Panc1 (cell line): ENCODE data around the gene AGPAT3. TPM values are rescaled to one million over a fixed set of nuclear protein-coding genes. Genes with fewer than 3 reads are reported as not detected.

Source experiments
- ATAC-seq: fragments of 200-7000 bp; cut with Tn5 transposase; 2 replicates; pipeline ENCODE4 v1.9.1; 2020; ENCODE audit warnings: mild to moderate bottlenecking, moderate library complexity
- BruUV-seq: library from RNA; stranded (reverse); fragments of 400-500 nt; replicated peaks from 2 replicates; lab custom pipeline; 2021; lab: Mats Ljungman, UMichigan
- CTCF ChIA-PET: fragments of 300-600 bp; sonication (Branson Sonifier 250); formaldehyde crosslinking; loops from one replicate; lab custom pipeline; 2022; ENCODE audit warnings: antibody characterized with exemption; lab: Charles Lee
- POLR2A ChIA-PET: fragments of 300-600 bp; sonication (Branson Sonifier 250); formaldehyde crosslinking; loops from one replicate; lab custom pipeline; 2022; ENCODE audit warnings: antibody characterized with exemption; lab: Charles Lee
- DNase-seq: peaks from one replicate; pipeline ENCODE4 v3.0.0-alpha.2; 2010; ENCODE audit warnings: low read depth, low spot score
- H3K27ac ChIP-seq: 2 replicates; pipeline ENCODE4 v1.5.1; 2011; ENCODE audit warnings: mild to moderate bottlenecking, low read length, inconsistent platforms
- H3K27me3 ChIP-seq: fragments of 200-500 bp; sonication (Bioruptor generic); 2 replicates; pipeline ENCODE4 v1.6.0; 2014; ENCODE audit warnings: low read length, inconsistent platforms; ENCODE audit not compliant: control insufficient read depth, insufficient read depth
- H3K36me3 ChIP-seq: fragments of 200-500 bp; sonication (Bioruptor generic); 2 replicates; pipeline ENCODE4 v1.5.1; 2014; ENCODE audit warnings: inconsistent platforms, mild to moderate bottlenecking, low read length, moderate library complexity; ENCODE audit not compliant: control insufficient read depth, insufficient read depth
- H3K4me1 ChIP-seq: 2 replicates; pipeline ENCODE4 v1.5.1; 2011; ENCODE audit warnings: inconsistent platforms, mild to moderate bottlenecking, low read length, moderate library complexity; ENCODE audit not compliant: control insufficient read depth, insufficient read depth
- H3K4me3 ChIP-seq, 2 experiments: 2 replicates each; pipeline ENCODE4 v1.5.1; 2011 to 2012; ENCODE audit warnings: low read depth in 2 of 2, low read length in 2 of 2, mild to moderate bottlenecking in 2 of 2, inconsistent platforms in 1 of 2, moderate library complexity in 1 of 2
- H3K9me3 ChIP-seq: fragments of 200-500 bp; sonication (Bioruptor generic); 2 replicates; pipeline ENCODE4 v1.5.1; 2014; ENCODE audit warnings: low read depth, mild to moderate bottlenecking, inconsistent platforms, low read length, moderate library complexity; ENCODE audit not compliant: control insufficient read depth, insufficient read depth
- CTCF ChIP-seq: fragments of 450-650 bp; IDR thresholded peaks from 2 replicates; pipeline ENCODE4 v1.5.1; 2017; ENCODE audit warnings: mild to moderate bottlenecking
- POLR2AphosphoS5 ChIP-seq: IDR thresholded peaks from 2 replicates; pipeline ENCODE4 v1.6.1; 2012; ENCODE audit warnings: mild to moderate bottlenecking, low read depth, low read length, moderate library complexity
- SIN3A ChIP-seq: IDR thresholded peaks from 2 replicates; pipeline ENCODE4 v1.6.1; 2012; ENCODE audit warnings: low read depth, mild to moderate bottlenecking, low read length, moderate library complexity, borderline replicate concordance; ENCODE audit not compliant: insufficient read depth
- TCF7L2 ChIP-seq: IDR thresholded peaks from 2 replicates; pipeline ENCODE4 v1.6.1; 2011; ENCODE audit warnings: mild to moderate bottlenecking, low read depth, low read length, inconsistent platforms
- in situ Hi-C: cut with HindIII; loops from 2 replicates; pipeline ENCODE4 v1.10.0; 2016; ENCODE audit warnings: low sequenced_read_pairs, low pct_unique_long_range_greater_than_20kb
- intact Hi-C: fragments of 100-400 bp; cut with micrococcal nuclease; formaldehyde crosslinking; loops from one replicate; pipeline ENCODE4 v1.10.0; 2022; ENCODE audit not compliant: unreplicated experiment
- total RNA-seq: library from RNA; stranded (reverse); gene quantifications from one replicate; pipeline ENCODE4 v1.2.1, GENCODE V29; 2021; ENCODE audit not compliant: unreplicated experiment
- TF ChIP-seq, protein P1 (sequence below), 2 experiments: IDR thresholded peaks; 2 replicates each; pipeline ENCODE4 v1.6.1; 2011 to 2012; ENCODE audit warnings: low read depth in 2 of 2, control low read depth in 1 of 2, low read length in 1 of 2, mild to moderate bottlenecking in 1 of 2, moderate library complexity in 1 of 2; ENCODE audit not compliant: insufficient read depth in 1 of 2

AGPAT3 gene
- total RNA-seq, 1 experiment from 2014 or later = 40.1 TPM

DNA sequence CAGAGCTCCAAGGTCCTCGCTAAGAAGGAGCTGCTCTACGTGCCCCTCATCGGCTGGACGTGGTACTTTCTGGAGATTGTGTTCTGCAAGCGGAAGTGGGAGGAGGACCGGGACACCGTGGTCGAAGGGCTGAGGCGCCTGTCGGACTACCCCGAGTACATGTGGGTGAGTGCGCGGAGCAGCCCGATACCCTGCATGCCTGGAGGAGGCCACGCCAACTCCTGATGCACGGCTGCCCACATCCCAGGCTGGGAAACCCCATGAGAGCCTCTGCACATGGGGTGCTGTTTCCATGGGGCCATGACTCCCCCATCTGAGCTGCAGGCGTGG is 104.1 kb downstream of the AGPAT3 start:
- Histone ChIP-seq H3K9me3 (no peaks in the 10 kb centered on the region), H3K4me1 (no peaks in the 10 kb centered on the region), H3K36me3 (no peaks in the 10 kb centered on the region), H3K4me3 (no peak overlapping the region), H3K27me3 (no peaks in the 10 kb centered on the region), H3K27ac (no peak overlapping the region)
- ChIA-PET POLR2A (no interaction called here), CTCF (no interaction called here)
- no peak for TF ChIP-seq CTCF
- TF ChIP-seq, protein P1, sequence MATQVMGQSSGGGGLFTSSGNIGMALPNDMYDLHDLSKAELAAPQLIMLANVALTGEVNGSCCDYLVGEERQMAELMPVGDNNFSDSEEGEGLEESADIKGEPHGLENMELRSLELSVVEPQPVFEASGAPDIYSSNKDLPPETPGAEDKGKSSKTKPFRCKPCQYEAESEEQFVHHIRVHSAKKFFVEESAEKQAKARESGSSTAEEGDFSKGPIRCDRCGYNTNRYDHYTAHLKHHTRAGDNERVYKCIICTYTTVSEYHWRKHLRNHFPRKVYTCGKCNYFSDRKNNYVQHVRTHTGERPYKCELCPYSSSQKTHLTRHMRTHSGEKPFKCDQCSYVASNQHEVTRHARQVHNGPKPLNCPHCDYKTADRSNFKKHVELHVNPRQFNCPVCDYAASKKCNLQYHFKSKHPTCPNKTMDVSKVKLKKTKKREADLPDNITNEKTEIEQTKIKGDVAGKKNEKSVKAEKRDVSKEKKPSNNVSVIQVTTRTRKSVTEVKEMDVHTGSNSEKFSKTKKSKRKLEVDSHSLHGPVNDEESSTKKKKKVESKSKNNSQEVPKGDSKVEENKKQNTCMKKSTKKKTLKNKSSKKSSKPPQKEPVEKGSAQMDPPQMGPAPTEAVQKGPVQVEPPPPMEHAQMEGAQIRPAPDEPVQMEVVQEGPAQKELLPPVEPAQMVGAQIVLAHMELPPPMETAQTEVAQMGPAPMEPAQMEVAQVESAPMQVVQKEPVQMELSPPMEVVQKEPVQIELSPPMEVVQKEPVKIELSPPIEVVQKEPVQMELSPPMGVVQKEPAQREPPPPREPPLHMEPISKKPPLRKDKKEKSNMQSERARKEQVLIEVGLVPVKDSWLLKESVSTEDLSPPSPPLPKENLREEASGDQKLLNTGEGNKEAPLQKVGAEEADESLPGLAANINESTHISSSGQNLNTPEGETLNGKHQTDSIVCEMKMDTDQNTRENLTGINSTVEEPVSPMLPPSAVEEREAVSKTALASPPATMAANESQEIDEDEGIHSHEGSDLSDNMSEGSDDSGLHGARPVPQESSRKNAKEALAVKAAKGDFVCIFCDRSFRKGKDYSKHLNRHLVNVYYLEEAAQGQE (IDR thresholded peaks at IDR 0.05; ENCODE audit: insufficient read depth in 1 of 2, low read depth in 2 of 2, low read length in 1 of 2) = no peak
- TF ChIP-seq POLR2AphosphoS5 = no peak
- TF ChIP-seq SIN3A = no peak
- TF ChIP-seq TCF7L2 = no peak
- no TSS peak for BruUV-seq
- ATAC-seq (no peak), DNase-seq (no peak)
- in situ Hi-C loops (no loop called here), intact Hi-C loops (no loop called here)

- H3K9me3 ChIP-seq = no peaks in the 10 kb centered on the region
- DNase-seq (no peak), ATAC-seq (no peak)
- H3K4me1 ChIP-seq = no peaks in the 10 kb centered on the region
- no peaks in the 10 kb centered on the region for H3K27me3 ChIP-seq
- BruUV-seq = no TSS peak
- intact Hi-C loops (no loop called here), in situ Hi-C loops (no loop called here)
- H3K4me3 ChIP-seq = no peak overlapping the region
- TF ChIP-seq CTCF (no peak), POLR2AphosphoS5 (no peak), TCF7L2 (no peak), SIN3A (no peak)
- TF ChIP-seq, protein P1 (IDR thresholded peaks at IDR 0.05; ENCODE audit: insufficient read depth in 1 of 2, low read depth in 2 of 2, low read length in 1 of 2) = no peak
- H3K36me3 ChIP-seq = no peaks in the 10 kb centered on the region
- H3K27ac ChIP-seq = no peak overlapping the region
- ChIA-PET POLR2A (no interaction called here), CTCF (no interaction called here)
Observed at GRCh38 chr21:43970551-43970950, 105.5 kb downstream of the AGPAT3 start.
